DOHH2 (cell line): ENCODE measurements around the gene MED8.

Source experiments
- H3F3A ChIP-seq: fragments of 200-600 bp; sonication (generic), shearing (Covaris generic); 2 replicates; pipeline ENCODE4 v1.6.0; 2016; ENCODE audit warnings: antibody characterized with exemption, mild to moderate bottlenecking; ENCODE audit not compliant: control insufficient read depth, insufficient read depth
- H3K27ac ChIP-seq: fragments of 200-600 bp; sonication (generic); 2 replicates; pipeline ENCODE4 v1.5.1; 2014; ENCODE audit warnings: low read depth, mild to moderate bottlenecking, low read length, moderate library complexity
- H3K27me3 ChIP-seq: fragments of 200-600 bp; sonication (generic); 2 replicates; pipeline ENCODE4 v1.6.1; 2014; ENCODE audit warnings: mild to moderate bottlenecking, low read length, mixed read lengths; ENCODE audit not compliant: control insufficient read depth
- H3K36me3 ChIP-seq: fragments of 200-600 bp; sonication (generic); 2 replicates; pipeline ENCODE4 v1.6.1; 2014; ENCODE audit warnings: mild to moderate bottlenecking, low read length, moderate library complexity, mixed read lengths; ENCODE audit not compliant: control insufficient read depth
- H3K4me1 ChIP-seq: fragments of 200-600 bp; sonication (generic); 2 replicates; pipeline ENCODE4 v1.6.1; 2014; ENCODE audit warnings: mild to moderate bottlenecking, low read length, mixed read lengths; ENCODE audit not compliant: control insufficient read depth
- H3K4me2 ChIP-seq: fragments of 200-600 bp; sonication (generic); 2 replicates; pipeline ENCODE4 v1.6.0; 2014; ENCODE audit warnings: mild to moderate bottlenecking, low read length, moderate library complexity
- H3K4me3 ChIP-seq: fragments of 200-600 bp; sonication (generic); 2 replicates; pipeline ENCODE4 v1.5.1; 2014; ENCODE audit warnings: mild to moderate bottlenecking, low read length, mixed read lengths
- H3K79me2 ChIP-seq: fragments of 200-600 bp; sonication (generic); 2 replicates; pipeline ENCODE4 v1.6.1; 2014; ENCODE audit warnings: mild to moderate bottlenecking, low read length, mixed read lengths; ENCODE audit not compliant: control insufficient read depth
- H3K9me2 ChIP-seq: fragments of 200-600 bp; sonication (generic); replicated peaks from 2 replicates; pipeline ENCODE4 v1.6.1; 2014; ENCODE audit warnings: mild to moderate bottlenecking, low read length, mixed read lengths; ENCODE audit not compliant: control insufficient read depth
- H3K9me3 ChIP-seq: fragments of 200-600 bp; sonication (generic); 2 replicates; pipeline ENCODE4 v1.6.1; 2014; ENCODE audit warnings: antibody characterized with exemption, low read length, mixed read lengths; ENCODE audit not compliant: control insufficient read depth, insufficient read depth
- H4K20me1 ChIP-seq: fragments of 200-600 bp; sonication (generic); 2 replicates; pipeline ENCODE4 v1.6.0; 2014; ENCODE audit warnings: low read depth, mild to moderate bottlenecking, antibody characterized with exemption, low read length, moderate library complexity; ENCODE audit not compliant: control insufficient read depth, insufficient read depth
- EZH2phosphoT487 ChIP-seq: fragments of 200-600 bp; sonication (generic); IDR thresholded peaks from 2 replicates; pipeline ENCODE4 v1.6.1; 2017; ENCODE audit warnings: borderline replicate concordance, mild to moderate bottlenecking, antibody characterized with exemption, low read length, moderate library complexity, mixed read lengths
- TF ChIP-seq, protein P1 (sequence below): fragments of 200-600 bp; sonication (generic); IDR thresholded peaks from one replicate; pipeline ENCODE4 v1.5.1; 2014; ENCODE audit warnings: antibody characterized with exemption, mild to moderate bottlenecking, low read depth, low read length; ENCODE audit not compliant: poor library complexity, severe bottlenecking

MED8 gene

DNA sequence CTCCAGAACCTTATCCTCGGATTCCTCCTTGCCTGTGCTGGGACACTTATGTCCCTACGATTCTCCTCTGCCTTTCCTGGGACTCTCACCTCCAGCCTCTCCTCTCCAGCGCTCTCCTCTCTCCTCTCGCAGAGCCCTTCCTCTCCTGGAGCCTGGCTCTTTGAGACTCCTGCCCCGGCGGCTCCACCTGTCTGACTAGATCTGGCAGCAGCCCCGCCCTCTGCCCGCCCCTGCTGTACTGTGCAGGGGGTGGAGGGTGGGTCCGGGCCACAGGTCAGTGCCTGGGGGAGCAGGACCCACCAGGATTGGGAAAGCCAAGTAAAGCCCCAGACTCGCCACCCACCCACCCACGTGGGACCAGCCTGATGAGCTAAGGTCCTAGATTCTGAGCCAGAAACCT lies 23.4 kb downstream of the MED8 start:
- no peaks in the 10 kb centered on the region for H3K27me3 ChIP-seq
- peaks cover 24% of the 10 kb centered on the region for H3F3A ChIP-seq
- H3K9me3 ChIP-seq = no peaks in the 10 kb centered on the region
- no peak for TF ChIP-seq EZH2phosphoT487
- TF ChIP-seq, protein P1, sequence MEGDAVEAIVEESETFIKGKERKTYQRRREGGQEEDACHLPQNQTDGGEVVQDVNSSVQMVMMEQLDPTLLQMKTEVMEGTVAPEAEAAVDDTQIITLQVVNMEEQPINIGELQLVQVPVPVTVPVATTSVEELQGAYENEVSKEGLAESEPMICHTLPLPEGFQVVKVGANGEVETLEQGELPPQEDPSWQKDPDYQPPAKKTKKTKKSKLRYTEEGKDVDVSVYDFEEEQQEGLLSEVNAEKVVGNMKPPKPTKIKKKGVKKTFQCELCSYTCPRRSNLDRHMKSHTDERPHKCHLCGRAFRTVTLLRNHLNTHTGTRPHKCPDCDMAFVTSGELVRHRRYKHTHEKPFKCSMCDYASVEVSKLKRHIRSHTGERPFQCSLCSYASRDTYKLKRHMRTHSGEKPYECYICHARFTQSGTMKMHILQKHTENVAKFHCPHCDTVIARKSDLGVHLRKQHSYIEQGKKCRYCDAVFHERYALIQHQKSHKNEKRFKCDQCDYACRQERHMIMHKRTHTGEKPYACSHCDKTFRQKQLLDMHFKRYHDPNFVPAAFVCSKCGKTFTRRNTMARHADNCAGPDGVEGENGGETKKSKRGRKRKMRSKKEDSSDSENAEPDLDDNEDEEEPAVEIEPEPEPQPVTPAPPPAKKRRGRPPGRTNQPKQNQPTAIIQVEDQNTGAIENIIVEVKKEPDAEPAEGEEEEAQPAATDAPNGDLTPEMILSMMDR = no peak
- H3K4me3 ChIP-seq = peak overlapping the region; percentile 85
- H3K79me2 ChIP-seq = peaks cover 49% of the 10 kb centered on the region
- H3K4me2 ChIP-seq = peak overlapping the region; percentile 87
- H3K9me2 ChIP-seq = no peaks in the 10 kb centered on the region
- H3K27ac ChIP-seq = no peak overlapping the region
- peaks cover 2% of the 10 kb centered on the region; the same call in 1 of the 2 replicates for H4K20me1 ChIP-seq
- peaks cover 31% of the 10 kb centered on the region for H3K4me1 ChIP-seq
- peaks cover 53% of the 10 kb centered on the region for H3K36me3 ChIP-seq

DNA sequence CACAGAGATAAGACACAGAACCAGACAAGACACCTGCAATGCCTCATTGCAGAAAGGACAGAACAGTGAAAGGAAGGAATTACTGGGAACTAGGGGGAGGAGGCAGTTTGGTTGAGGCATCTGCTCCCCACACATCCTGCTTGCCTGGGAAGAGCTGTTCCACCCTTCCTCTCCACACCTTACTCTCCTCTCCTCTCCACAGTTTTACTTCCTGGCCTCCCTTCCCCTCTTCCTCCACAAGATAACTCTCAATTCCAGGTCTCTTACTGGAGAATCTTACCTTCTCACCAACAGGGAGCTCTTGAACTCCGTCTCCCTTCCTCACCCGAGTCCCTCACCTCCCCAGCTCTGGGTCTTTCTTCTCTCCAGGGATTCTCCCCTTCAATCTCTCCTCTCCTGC lies 23.9 kb downstream of the MED8 start:
- Histone ChIP-seq H3K9me3 (no peaks in the 10 kb centered on the region), H3K27ac (no peak overlapping the region), H3K4me3 (peak overlapping the region; percentile 85), H3K27me3 (no peaks in the 10 kb centered on the region), H3K9me2 (no peaks in the 10 kb centered on the region), H3K4me2 (peak overlapping the region; percentile 87), H3K79me2 (peaks cover 54% of the 10 kb centered on the region), H4K20me1 (peaks cover 6% of the 10 kb centered on the region), H3K36me3 (peaks cover 58% of the 10 kb centered on the region), H3F3A (peaks cover 27% of the 10 kb centered on the region), H3K4me1 (peaks cover 36% of the 10 kb centered on the region)
- TF ChIP-seq, protein P1 = no peak
- no peak for TF ChIP-seq EZH2phosphoT487

DNA sequence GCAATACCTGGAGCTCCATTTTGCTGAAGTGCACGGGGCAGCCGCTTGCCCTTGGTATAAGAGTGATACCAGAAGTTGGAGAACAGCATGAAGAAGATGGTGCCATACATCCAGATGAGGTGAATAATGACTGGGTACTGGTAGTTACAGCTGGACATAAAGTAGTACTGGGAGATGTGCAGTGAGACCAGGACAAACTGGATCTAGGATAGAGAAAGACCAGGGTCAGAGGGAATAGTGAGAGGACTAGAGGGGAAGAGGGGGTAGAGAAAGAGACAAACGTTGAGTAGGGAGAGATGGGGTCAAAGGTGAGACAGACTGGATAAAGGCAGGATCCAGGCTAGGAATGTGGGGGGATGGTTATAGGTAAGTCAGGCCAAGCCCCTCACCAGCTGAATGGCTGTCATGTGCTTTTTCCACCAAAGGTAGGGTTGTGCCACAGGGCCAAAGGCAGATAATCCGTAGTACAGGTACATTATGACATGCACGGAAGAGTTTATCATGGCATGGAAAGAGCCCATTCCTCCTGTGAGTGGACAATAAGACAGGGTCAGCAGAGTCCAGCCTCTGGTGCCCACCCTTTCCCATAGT lies 25.6 kb downstream of the MED8 start:
- no peak overlapping the region for H3K27ac ChIP-seq
- H3F3A ChIP-seq = peaks cover 30% of the 10 kb centered on the region
- no peak overlapping the region for H3K4me3 ChIP-seq
- H3K9me2 ChIP-seq = no peaks in the 10 kb centered on the region
- H3K27me3 ChIP-seq = no peaks in the 10 kb centered on the region
- no peak overlapping the region for H3K4me2 ChIP-seq
- no peaks in the 10 kb centered on the region for H3K9me3 ChIP-seq
- H3K79me2 ChIP-seq = peaks cover 69% of the 10 kb centered on the region
- peaks cover 12% of the 10 kb centered on the region for H4K20me1 ChIP-seq
- TF ChIP-seq, protein P1 = no peak
- no peak for TF ChIP-seq EZH2phosphoT487
- H3K36me3 ChIP-seq = peaks cover 72% of the 10 kb centered on the region
- peaks cover 47% of the 10 kb centered on the region for H3K4me1 ChIP-seq
